ENCODE measurements around the gene ZMYND11. TPM values are rescaled to one million over a fixed set of nuclear protein-coding genes. Genes with fewer than 3 reads are reported as not detected.

Gene ZMYND11
- total and polyA plus RNA-seq, 2 of the 13 experiments (the other 11 are each of a cell fraction or from before 2014, with no cell fraction given) = 17.5 to 38.7 TPM

GRCh38 chr10:275680-276079, 140.4 kb downstream of the ZMYND11 start (continued):
- no peak for TF ChIP-seq GPBP1L1 (CRISPR knock-in tag; IDR thresholded peaks at IDR 0.05)

- H3K27me3 ChIP-seq (ENCODE audit: control insufficient read depth in 1 of 2, insufficient read depth in 2 of 2, low read length in 2 of 2) = no peaks in the 10 kb centered on the region
- no peak overlapping the region for H2AFZ ChIP-seq (ENCODE audit: low read length)
- H3K36me3 ChIP-seq (replicated peaks in 1 of 2; ENCODE audit: control insufficient read depth in 1 of 2, insufficient read depth in 2 of 2, low read length in 2 of 2) = peaks cover 3 to 16% of the 10 kb centered on the region in 2 experiments; a peak in 2 of 5 replicates
- no peak overlapping the region for H3K4me2 ChIP-seq (ENCODE audit: low read depth, low read length)
- 99% methylated on average over 10 of the region's 19 CpGs for WGBS (ENCODE audit: low lambda C conversion rate)
- no peak overlapping the region for H3K9ac ChIP-seq (ENCODE audit: insufficient read depth, low read depth, low read length)
- 0 out of 2 replicates have a peak, but pooled peaks have one; percentile 12 for TF ChIP-seq ZNF768 (CRISPR knock-in tag; IDR thresholded peaks at IDR 0.05)
- TF ChIP-seq NR0B2 (CRISPR knock-in tag; IDR thresholded peaks at IDR 0.05) = no peak
- H4K20me1 ChIP-seq (ENCODE audit: insufficient read depth, low read length) = no peaks in the 10 kb centered on the region
- POLR2A ChIA-PET = no interaction called here
- no peak overlapping the region for H3K4me3 ChIP-seq (replicated peaks in 1 of 3; ENCODE audit: insufficient read depth in 1 of 3, low read depth in 2 of 3, low read length in 3 of 3)
- BruUV-seq (replicated peaks) = no TSS peak
- no peaks in the 10 kb centered on the region for H3K4me1 ChIP-seq (ENCODE audit: insufficient read depth, low read length)
- no peak for FAIRE-seq
- no peak for DNase-seq (ENCODE audit: low spot score)
- H3K9me3 ChIP-seq (ENCODE audit: low read length) = no peaks in the 10 kb centered on the region
- intact Hi-C loops (cut with micrococcal nuclease; ENCODE audit: unreplicated experiment) (no loop called here), in situ Hi-C loops (cut with HindIII; ENCODE audit: extremely low pct_ligation_motif_present, low pct_unique_long_range_greater_than_20kb) (no loop called here)
- no peaks in the 10 kb centered on the region for H3K79me2 ChIP-seq (ENCODE audit: insufficient read depth, low read length)
- no peak overlapping the region for H3K27ac ChIP-seq (ENCODE audit: extremely low read length, insufficient read depth, low read length)
- CTCF ChIA-PET (ENCODE audit: low intra/inter-chr PET ratio, low total read pairs) = no interaction called here
- ATAC-seq = no peak
Measured at GRCh38 chr10:277963-278362, 142.7 kb downstream of the ZMYND11 start.

GRCh38 chr10:278707-279106, 143.5 kb downstream of the ZMYND11 start:
- no peak for ATAC-seq
- no peak for FAIRE-seq
- no peaks in the 10 kb centered on the region for H3K79me2 ChIP-seq (ENCODE audit: insufficient read depth, low read length)
- H3K4me2 ChIP-seq (ENCODE audit: low read depth, low read length) = no peak overlapping the region
- H3K27ac ChIP-seq (ENCODE audit: extremely low read length, insufficient read depth, low read length) = no peak overlapping the region
- no peaks in the 10 kb centered on the region for H3K4me1 ChIP-seq (ENCODE audit: insufficient read depth, low read length)
- in situ Hi-C loops (cut with HindIII; ENCODE audit: extremely low pct_ligation_motif_present, low pct_unique_long_range_greater_than_20kb) = no loop called here
- WGBS (ENCODE audit: low lambda C conversion rate) = 94% methylated on average over 5 of the region's 5 CpGs
- BruUV-seq (replicated peaks) = no TSS peak
- ChIA-PET POLR2A (no interaction called here), CTCF (ENCODE audit: low intra/inter-chr PET ratio, low total read pairs) (no interaction called here)
- H3K36me3 ChIP-seq (replicated peaks in 1 of 2; ENCODE audit: control insufficient read depth in 1 of 2, insufficient read depth in 2 of 2, low read length in 2 of 2) = peaks cover 3 to 16% of the 10 kb centered on the region in 2 experiments; a peak in 2 of 5 replicates
- intact Hi-C loops (cut with micrococcal nuclease; ENCODE audit: unreplicated experiment) = no loop called here
- H3K4me3 ChIP-seq (replicated peaks in 1 of 3; ENCODE audit: insufficient read depth in 1 of 3, low read depth in 2 of 3, low read length in 3 of 3) = no peak overlapping the region
- no peak overlapping the region for H3K9ac ChIP-seq (ENCODE audit: insufficient read depth, low read depth, low read length)
- DNase-seq (ENCODE audit: low spot score) = no peak
- H4K20me1 ChIP-seq (ENCODE audit: insufficient read depth, low read length) = no peaks in the 10 kb centered on the region
- no peaks in the 10 kb centered on the region for H3K27me3 ChIP-seq (ENCODE audit: control insufficient read depth in 1 of 2, insufficient read depth in 2 of 2, low read length in 2 of 2)
- H3K9me3 ChIP-seq (ENCODE audit: low read length) = no peaks in the 10 kb centered on the region
- H2AFZ ChIP-seq (ENCODE audit: low read length) = no peak overlapping the region
- TF ChIP-seq ZNF652 (CRISPR knock-in tag; IDR thresholded peaks at IDR 0.05; ENCODE audit: borderline replicate concordance, low read depth) = no peak
- TF ChIP-seq FIP1L1 (IDR thresholded peaks at IDR 0.05; ENCODE audit: borderline replicate concordance, insufficient read depth, low read depth, low read length) = no peak
- no peak for TF ChIP-seq ZGPAT (CRISPR knock-in tag; IDR thresholded peaks at IDR 0.05)
- no peak for TF ChIP-seq TBP (CRISPR knock-in tag; IDR thresholded peaks at IDR 0.05)
- no peak for TF ChIP-seq U2AF1 (optimal IDR thresholded peaks at IDR 0.05; ENCODE audit: low read depth, low read length)
- no peak for TF ChIP-seq ZNF709 (CRISPR knock-in tag; IDR thresholded peaks at IDR 0.05)
- no peak for TF ChIP-seq ZNF704 (CRISPR knock-in tag; IDR thresholded peaks at IDR 0.05; ENCODE audit: borderline replicate concordance)
- TF ChIP-seq ZNF614 (CRISPR knock-in tag; IDR thresholded peaks at IDR 0.05; ENCODE audit: borderline replicate concordance) = no peak
- TF ChIP-seq PHB2 (IDR thresholded peaks at IDR 0.05; ENCODE audit: partially characterized antibody) = no peak
- TF ChIP-seq RCOR2 (CRISPR knock-in tag; IDR thresholded peaks at IDR 0.05) = no peak
- TF ChIP-seq ZBTB1 (CRISPR knock-in tag; IDR thresholded peaks at IDR 0.05; ENCODE audit: borderline replicate concordance) = no peak

Data from HepG2 (cell line).